GM12872 (cell line): ENCODE results near the gene KCNE4.

ENCODE experiments used
- CTCF ChIP-seq: IDR thresholded peaks from 3 replicates; pipeline ENCODE4 v1.5.1; 2011; ENCODE audit warnings: low read depth, mild to moderate bottlenecking, low read length, moderate library complexity; ENCODE audit not compliant: insufficient read depth

The KCNE4 gene

GRCh38 chr2:223101340-223102039, 49.5 kb downstream of the KCNE4 start:
- peak; percentile 60 for TF ChIP-seq CTCF

GRCh38 chr2:223102040-223102400, 50.0 kb downstream of the KCNE4 start:
- no peak for TF ChIP-seq CTCF

GRCh38 chr2:223102450-223102849, 50.5 kb downstream of the KCNE4 start:
- TF ChIP-seq CTCF: no peak

- no peak for TF ChIP-seq CTCF
Observed at GRCh38 chr2:223104336-223105132, 52.5 kb downstream of the KCNE4 start.
